ENCODE measurements around the gene MAGEB4.

DNA sequence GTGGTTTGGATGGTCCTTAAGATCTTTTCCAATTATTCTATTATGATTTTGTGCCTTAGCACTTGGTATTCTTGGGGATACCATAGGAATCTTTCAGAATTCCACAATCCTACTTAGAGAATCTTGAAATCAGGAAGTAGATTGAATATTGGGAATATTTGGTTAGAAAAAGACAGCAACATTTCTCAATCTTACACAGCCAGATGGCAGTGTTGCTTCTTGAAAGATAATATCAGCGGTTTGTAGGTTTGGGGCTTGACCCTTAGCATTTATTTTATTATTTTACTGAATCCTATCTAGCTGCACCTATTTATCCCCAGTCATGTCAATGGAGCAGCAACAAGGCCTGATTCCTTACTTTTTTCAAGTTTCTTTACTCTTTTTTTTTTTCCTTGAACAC, 33.7 kb downstream of the MAGEB4 start:
- TF ChIP-seq, protein P1, sequence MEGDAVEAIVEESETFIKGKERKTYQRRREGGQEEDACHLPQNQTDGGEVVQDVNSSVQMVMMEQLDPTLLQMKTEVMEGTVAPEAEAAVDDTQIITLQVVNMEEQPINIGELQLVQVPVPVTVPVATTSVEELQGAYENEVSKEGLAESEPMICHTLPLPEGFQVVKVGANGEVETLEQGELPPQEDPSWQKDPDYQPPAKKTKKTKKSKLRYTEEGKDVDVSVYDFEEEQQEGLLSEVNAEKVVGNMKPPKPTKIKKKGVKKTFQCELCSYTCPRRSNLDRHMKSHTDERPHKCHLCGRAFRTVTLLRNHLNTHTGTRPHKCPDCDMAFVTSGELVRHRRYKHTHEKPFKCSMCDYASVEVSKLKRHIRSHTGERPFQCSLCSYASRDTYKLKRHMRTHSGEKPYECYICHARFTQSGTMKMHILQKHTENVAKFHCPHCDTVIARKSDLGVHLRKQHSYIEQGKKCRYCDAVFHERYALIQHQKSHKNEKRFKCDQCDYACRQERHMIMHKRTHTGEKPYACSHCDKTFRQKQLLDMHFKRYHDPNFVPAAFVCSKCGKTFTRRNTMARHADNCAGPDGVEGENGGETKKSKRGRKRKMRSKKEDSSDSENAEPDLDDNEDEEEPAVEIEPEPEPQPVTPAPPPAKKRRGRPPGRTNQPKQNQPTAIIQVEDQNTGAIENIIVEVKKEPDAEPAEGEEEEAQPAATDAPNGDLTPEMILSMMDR (IDR thresholded peaks at IDR 0.05), result peak in 2 of 3 experiments; percentile 19 to 24
- TF ChIP-seq POLR2AphosphoS5 (IDR thresholded peaks at IDR 0.05) (no peak), EP300 (IDR thresholded peaks at IDR 0.05) (no peak), POLR2A (IDR thresholded peaks at IDR 0.05; ENCODE audit: low read depth) (no peak)

Measured in esophagus muscularis mucosa (tissue), 4 donors.